AG04450 (cell line): ENCODE data around the gene PPP1R2. TPM values are rescaled to one million over a fixed set of nuclear protein-coding genes. Genes with fewer than 3 reads are reported as not detected.

Experiments
- CTCF ChIA-PET: fragments of 300-600, 350-600 bp; formaldehyde crosslinking; extraction: SDS; loops from one replicate; lab custom pipeline; 2022; ENCODE audit warnings: antibody characterized with exemption, inconsistent platforms; lab: Charles Lee
- POLR2A ChIA-PET: fragments of 350-600 bp; formaldehyde crosslinking; extraction: SDS; loops from one replicate; lab custom pipeline; 2021; ENCODE audit warnings: antibody characterized with exemption, inconsistent platforms; lab: Yijun Ruan, JAX
- DNase-seq: peaks from one replicate; pipeline ENCODE4 v3.0.0-alpha.2; 2011; ENCODE audit warnings: low read depth, low spot score
- H3K27ac ChIP-seq: one replicate; pipeline ENCODE4 v1.5.1; 2012; ENCODE audit warnings: low read depth, low read length, control low read depth
- H3K27me3 ChIP-seq: one replicate; pipeline ENCODE4 v1.6.0; 2012; ENCODE audit warnings: low read length; ENCODE audit not compliant: control insufficient read depth, insufficient read depth
- H3K4me3 ChIP-seq: 2 replicates; pipeline ENCODE4 v1.5.1; 2011; ENCODE audit warnings: mild to moderate bottlenecking, low read depth, low read length, control low read depth
- H3K9me3 ChIP-seq: 2 replicates; pipeline ENCODE4 v1.5.1; 2012; ENCODE audit warnings: low read length; ENCODE audit not compliant: control insufficient read depth, insufficient read depth
- CTCF ChIP-seq: IDR thresholded peaks from 2 replicates; pipeline ENCODE4 v1.5.1; 2011; ENCODE audit warnings: low read depth, low read length, control low read depth, inconsistent platforms
- polyA plus RNA-seq: library from polyadenylated mRNA; depleted of rRNA; stranded (reverse); fragments of >200 nt; gene quantifications from 2 replicates; pipeline ENCODE4 v1.2.3, GENCODE V29; 2011

The PPP1R2 gene
- polyA plus RNA-seq, 1 experiment: 84.3 TPM

GRCh38 chr3:195548006-195548405 lies 4.9 kb upstream of the PPP1R2 start:
- peaks cover 27% of the 10 kb centered on the region for H3K27me3 ChIP-seq
- POLR2A ChIA-PET: no interaction called here
- no peak overlapping the region for H3K4me3 ChIP-seq
- no peak for TF ChIP-seq CTCF
- H3K27ac ChIP-seq: no peak overlapping the region
- CTCF ChIA-PET: no interaction called here
- H3K9me3 ChIP-seq: no peaks in the 10 kb centered on the region; the same call in 1 of the 2 replicates
- DNase-seq: no peak

GRCh38 chr3:195546130-195546560 lies 3.0 kb upstream of the PPP1R2 start:
- POLR2A ChIA-PET: no interaction called here

GRCh38 chr3:195544634-195545033 lies 1.5 kb upstream of the PPP1R2 start:
- DNase-seq: no peak
- Histone ChIP-seq H3K27me3 (peaks cover 11% of the 10 kb centered on the region), H3K4me3 (no peak overlapping the region), H3K27ac (no peak overlapping the region), H3K9me3 (no peaks in the 10 kb centered on the region; the same call in 1 of the 2 replicates)
- POLR2A ChIA-PET: no interaction called here
- no peak for TF ChIP-seq CTCF
- CTCF ChIA-PET: interaction anchor here (1.3 kb wide), 1 partner anchor 305 kb away, joined by 3 read pairs; no protein-coding TSS in a partner anchor

More at GRCh38 chr3:195546130-195546560, 3.0 kb upstream of the PPP1R2 start:
- TF ChIP-seq CTCF: no peak
- Histone ChIP-seq H3K9me3 (no peaks in the 10 kb centered on the region; the same call in 1 of the 2 replicates), H3K27ac (no peak overlapping the region), H3K27me3 (peaks cover 18% of the 10 kb centered on the region), H3K4me3 (no peak overlapping the region)
- DNase-seq: no peak
- CTCF ChIA-PET: interaction anchor here (0.7 kb wide), 1 partner anchor 275 kb away, joined by 3 read pairs; the partner anchor contains the start of gene XXYLT1

- peaks cover 8% of the 10 kb centered on the region for H3K27me3 ChIP-seq
- DNase-seq: no peak
- H3K27ac ChIP-seq: no peak overlapping the region
- no peak overlapping the region for H3K4me3 ChIP-seq
- ChIA-PET POLR2A (no interaction called here), CTCF (interaction anchor here (1.1 to 1.3 kb wide), 2 partner anchors 306 to 351 kb away, joined by 3 read pairs; no protein-coding TSS in a partner anchor)
- TF ChIP-seq CTCF: no peak
- no peaks in the 10 kb centered on the region; the same call in 1 of the 2 replicates for H3K9me3 ChIP-seq
These were observed 1.1 kb upstream of the PPP1R2 start for GRCh38 chr3:195544230-195544536.

- Histone ChIP-seq H3K27ac (no peak overlapping the region), H3K9me3 (no peaks in the 10 kb centered on the region; the same call in 1 of the 2 replicates), H3K27me3 (peaks cover 5% of the 10 kb centered on the region), H3K4me3 (peak overlapping the region; percentile 91)
- ChIA-PET POLR2A (interaction anchor here (0.7 to 1.8 kb wide), 5 partner anchors 9 to 872 kb away, joined by 3 to 12 read pairs (median 3); partner anchors contain the start of genes ACAP2, FAM43A and LSG1), CTCF (interaction anchor here (0.7 to 2.6 kb wide), 6 partner anchors 22 to 351 kb away, joined by 3 to 16 read pairs (median 4); partner anchors contain the start of gene XXYLT1)
- no peak for DNase-seq
- no peak for TF ChIP-seq CTCF
These were observed 540 bp upstream of the PPP1R2 start for GRCh38 chr3:195543500-195544229.
